Activated naive CD8-positive, alpha-beta T cell treated with anti-CD3 and anti-CD28 coated beads, Interleukin-2, amount 50 U/mL, for 16 hours (primary cell): ENCODE results near the gene CIITA.
"Not testable (repeated sequence)": the region's sequence is repeated elsewhere in the genome, so short reads cannot be mapped to it uniquely, and the experiment has no call there.

ENCODE experiments used
- DNase-seq: peaks from one replicate; pipeline ENCODE4 v3.0.0-alpha.2; 2020; ENCODE audit warnings: low read depth, low spot score

The CIITA gene

DNA sequence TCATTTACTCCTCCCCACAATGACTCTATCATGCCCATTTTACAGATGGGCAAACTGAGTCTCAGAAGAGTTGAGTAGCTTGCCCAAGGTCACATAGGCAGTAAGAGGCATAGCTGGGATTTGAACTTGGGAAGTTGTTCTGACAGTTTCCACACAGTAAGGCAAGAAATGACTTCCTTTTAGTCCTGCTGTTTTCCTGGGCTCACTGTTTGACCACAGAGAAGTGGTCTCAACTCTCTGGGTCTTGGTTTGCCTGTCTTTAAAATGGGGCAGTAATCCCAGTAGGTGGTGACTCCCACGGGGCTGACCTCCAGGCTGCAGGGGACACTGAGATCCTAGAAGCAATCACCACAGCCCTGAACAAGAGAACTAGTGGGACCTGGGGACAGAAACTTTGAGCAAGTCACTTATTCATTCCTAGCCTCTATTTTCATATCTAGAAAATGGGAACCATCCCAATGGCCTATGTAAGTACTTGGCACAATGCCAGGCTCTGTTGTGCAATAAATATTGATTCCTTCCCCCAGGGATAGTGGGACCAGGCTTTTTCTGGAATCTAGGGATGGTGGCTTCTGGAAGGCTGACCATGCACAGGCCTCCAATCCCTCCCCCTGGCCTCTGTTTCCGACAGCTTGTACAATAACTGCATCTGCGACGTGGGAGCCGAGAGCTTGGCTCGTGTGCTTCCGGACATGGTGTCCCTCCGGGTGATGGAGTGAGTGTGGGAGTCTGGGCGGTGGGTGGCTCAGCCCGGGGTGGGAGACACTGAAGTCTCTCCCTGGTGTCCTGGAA, 44.7 kb downstream of the CIITA start:
- DNase-seq, result no peak

DNA sequence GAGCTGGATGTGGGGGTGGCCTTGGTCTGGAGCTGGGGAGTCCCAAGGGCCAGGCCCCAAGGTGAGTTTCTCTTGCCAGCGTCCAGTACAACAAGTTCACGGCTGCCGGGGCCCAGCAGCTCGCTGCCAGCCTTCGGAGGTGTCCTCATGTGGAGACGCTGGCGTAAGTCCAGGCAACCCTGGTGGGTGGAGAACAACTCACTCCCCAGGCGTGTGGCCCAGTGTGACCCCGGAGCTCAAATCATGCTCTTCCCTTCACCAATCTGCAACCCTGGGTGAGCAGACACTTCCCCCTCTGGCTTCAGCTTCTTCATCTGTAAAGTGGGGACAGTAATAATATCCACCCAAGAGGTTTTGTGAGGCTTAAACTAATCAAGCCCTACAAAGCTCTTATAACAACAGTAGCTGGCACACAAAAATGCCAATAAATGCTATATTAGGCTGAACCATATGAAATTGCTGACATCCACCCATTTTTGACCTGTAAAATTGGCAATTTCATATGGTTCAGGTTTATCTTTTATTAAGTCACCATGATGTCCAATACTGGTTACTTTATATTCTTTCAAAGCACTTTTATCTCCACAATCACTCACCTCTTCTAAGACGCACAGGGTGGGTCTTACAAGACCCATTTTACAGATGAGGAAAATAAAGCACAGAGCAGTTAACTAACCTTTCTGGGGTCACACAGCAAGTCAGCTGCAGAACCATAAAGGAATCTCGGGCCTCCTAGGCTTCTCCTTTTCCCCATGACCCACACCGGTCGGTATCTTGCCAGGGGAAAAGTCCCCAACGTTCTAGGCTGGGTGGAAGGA, 45.5 kb downstream of the CIITA start:
- no peak for DNase-seq

DNA sequence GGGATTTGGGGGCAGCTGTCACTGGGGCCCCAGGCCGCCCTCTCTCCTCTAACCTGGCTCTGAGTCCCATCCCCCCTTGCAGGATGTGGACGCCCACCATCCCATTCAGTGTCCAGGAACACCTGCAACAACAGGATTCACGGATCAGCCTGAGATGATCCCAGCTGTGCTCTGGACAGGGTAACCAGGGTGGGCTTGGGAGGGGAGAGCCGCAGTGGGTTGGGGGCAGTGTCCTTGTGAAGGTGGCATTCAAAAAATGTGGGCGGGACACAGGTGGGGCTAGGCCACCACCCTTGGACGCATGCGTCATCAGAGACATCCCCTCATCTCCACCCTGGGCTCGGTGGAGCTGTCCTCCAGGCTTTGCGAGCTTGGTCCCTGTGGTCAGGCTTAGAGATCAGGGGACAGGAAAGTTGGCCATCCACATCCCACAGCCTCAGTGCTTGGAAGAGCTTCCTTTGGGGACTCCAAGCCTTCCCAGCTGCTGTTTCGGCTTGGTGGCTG, 46.2 kb downstream of the CIITA start:
- no peak for DNase-seq

GRCh38 chr16:10923650-10924214, 46.7 kb downstream of the CIITA start:
- DNase-seq, result no peak

DNA sequence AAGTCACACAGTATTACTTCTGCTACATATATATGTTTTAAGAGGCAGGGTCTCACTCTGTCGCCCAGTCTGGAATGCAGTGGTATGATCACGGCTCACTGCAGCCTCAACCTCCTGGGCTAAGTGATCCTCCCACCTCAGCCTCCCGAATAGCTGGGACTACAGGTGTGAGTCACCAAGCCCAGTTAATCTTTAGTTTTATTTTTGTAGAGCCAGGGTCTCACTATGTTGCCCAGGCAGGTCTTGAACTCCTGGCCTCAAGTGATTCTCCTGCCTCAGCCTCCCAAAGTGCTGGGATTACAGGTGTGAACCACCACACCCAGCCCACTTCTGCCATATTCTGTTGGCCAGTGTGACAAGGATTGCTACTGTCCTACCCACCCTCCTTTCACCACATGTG, 48.3 kb downstream of the CIITA start:
- DNase-seq, result not testable (repeated sequence)

GRCh38 chr16:10926094-10926493, 49.1 kb downstream of the CIITA start:
- DNase-seq, result no peak

DNA sequence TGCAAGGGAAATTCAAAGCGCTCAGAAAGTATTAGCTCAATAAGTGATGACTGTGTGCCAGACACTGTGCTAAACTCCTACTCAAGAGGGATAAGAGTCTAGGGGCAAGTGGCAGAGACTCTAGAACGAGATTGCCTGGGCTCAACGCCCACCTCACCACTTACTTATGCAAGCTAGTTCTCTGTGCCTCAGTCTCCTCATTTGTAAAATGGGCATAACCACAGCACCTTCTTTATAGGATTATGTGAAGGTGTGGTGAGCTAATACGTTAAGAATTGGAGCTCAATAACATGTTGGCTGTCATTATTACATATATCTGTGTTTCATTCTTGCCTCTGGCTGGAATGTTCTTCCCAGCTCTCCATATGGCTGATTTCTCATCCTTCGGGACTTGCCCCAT, 49.9 kb downstream of the CIITA start:
- DNase-seq, result no peak

GRCh38 chr16:10927497-10928112, 50.6 kb downstream of the CIITA start:
- DNase-seq, result no peak

GRCh38 chr16:10929097-10929496, 52.1 kb downstream of the CIITA start:
- not testable (repeated sequence) for DNase-seq

GRCh38 chr16:10929853-10930754, 53.1 kb downstream of the CIITA start:
- no peak for DNase-seq

DNA sequence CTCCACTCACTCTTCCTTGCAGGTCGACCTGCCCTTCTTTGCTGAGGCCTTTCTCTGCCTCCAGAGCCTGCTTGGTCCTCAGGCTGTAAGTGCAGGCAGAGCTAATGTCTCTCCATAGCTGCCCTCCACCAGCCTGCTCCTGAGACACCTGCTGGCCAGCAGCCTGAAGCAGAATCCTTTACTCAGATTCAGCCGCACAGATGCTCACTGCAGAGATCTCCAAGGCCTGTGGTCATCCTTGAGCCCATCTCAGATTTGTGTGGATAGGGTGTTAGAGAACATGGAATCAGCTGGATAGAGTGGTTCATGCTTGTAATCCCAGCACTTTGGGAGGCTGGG, 53.7 kb downstream of the CIITA start:
- DNase-seq, result no peak

- DNase-seq, result no peak
These were observed 54.1 kb downstream of the CIITA start for GRCh38 chr16:10931134-10931533.

DNA sequence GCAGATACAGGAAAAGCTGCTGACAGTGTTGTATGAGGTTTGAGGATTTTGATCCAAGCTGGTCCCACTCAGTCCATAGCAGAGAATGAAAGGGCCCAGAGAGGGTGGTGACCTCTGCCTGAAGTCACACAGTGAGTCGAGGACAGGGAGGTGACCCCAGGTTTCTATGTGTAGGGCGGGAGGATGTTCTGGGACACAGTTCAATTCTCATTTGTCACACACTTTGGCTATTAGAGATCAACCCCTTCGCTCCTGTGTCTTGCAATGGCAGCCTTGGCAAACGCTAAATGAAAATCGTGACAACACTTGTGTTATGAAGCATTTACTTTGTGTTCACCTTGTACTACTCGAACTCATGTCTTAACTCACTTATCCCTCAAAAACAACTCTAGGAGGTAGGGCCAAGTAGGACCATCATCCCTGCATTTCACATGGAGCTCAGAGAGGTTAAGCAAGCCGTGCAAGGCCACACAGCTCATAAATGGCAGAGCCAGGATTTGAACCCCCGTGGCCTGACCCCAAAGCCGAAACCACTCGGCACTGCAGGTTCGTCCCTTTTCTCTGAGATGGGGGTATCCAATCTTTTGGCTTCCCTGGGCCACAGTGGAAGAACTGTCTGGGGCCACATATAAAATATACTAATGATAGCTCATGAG, 55.1 kb downstream of the CIITA start:
- no peak for DNase-seq

GRCh38 chr16:10932959-10933710, 56.1 kb downstream of the CIITA start:
- no peak for DNase-seq

DNA sequence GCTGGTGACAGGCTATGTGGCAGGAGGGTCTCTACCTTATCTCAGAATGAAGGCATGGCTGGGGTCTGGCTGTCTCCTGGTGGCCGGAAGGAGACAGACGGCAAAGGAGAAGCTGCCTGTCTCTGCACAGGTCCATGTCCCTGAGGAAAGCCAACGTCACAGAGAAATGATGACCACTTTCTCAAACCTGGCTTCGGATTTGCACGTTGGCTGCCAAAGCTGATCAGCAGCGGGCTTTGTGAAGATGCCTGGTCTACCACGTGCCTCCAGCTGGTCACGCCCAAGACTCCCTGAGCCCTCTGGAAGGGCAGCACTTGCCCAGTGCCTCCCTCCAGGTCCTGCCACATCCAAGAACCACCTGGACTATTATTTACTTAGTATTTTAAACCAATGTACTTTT, 56.9 kb downstream of the CIITA start:
- DNase-seq, result no peak

GRCh38 chr16:10934325-10935107, 57.5 kb downstream of the CIITA start:
- no peak for DNase-seq

- no peak for DNase-seq
These were observed 58.4 kb downstream of the CIITA start for GRCh38 chr16:10935226-10935915.

DNA sequence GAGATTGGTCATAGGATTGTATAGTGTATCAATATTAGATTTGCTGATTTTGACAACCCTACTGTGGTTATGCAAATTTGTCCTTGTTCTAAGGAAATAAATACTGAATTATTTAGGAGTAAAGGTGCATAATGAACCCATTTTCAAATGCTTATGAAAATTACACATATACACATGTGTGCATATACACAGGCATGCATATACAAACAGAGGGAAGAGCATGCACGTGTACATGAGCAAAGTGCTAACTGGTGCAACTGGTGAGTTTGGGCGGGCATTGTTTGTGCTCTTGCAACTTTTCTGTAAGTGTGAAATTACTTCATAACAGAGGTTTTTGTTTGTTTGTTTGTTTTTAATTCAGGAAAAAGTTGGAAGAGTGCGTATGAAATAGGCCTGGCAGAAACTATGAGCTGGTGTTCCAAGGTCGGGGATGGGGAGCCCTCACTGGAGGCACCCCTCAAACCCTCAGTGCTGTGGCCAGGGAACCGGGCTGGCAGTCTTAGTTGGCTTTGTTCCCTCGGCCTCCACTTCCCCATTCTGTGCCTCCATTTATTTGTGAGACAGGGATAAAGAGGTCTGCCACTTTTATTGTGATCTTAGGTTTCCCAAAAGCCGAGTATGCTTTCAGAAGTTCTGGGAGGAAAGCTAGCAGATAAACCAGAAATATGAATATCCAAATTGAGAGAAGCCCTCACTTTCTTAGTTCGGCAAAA, 59.4 kb downstream of the CIITA start:
- no peak for DNase-seq
